Skeletal muscle satellite cell (primary cell): Measurements from ENCODE around the gene MYO18B.

Experiments used
- H3K27me3 ChIP-seq: 2 replicates; pipeline ENCODE4 v1.7.0; 2013; ENCODE audit warnings: low read length; ENCODE audit not compliant: control insufficient read depth, insufficient read depth
- H3K36me3 ChIP-seq: 2 replicates; pipeline ENCODE4 v1.7.0; 2013; ENCODE audit warnings: mild to moderate bottlenecking, control low read depth, low read length; ENCODE audit not compliant: insufficient read depth
- H3K4me1 ChIP-seq: 2 replicates; pipeline ENCODE4 v1.7.0; 2013; ENCODE audit warnings: low read length; ENCODE audit not compliant: control insufficient read depth, insufficient read depth
- H3K4me2 ChIP-seq: 2 replicates; pipeline ENCODE4 v1.7.0; 2013; ENCODE audit warnings: mild to moderate bottlenecking, low read length
- H3K4me3 ChIP-seq: 2 replicates; pipeline ENCODE4 v1.7.0; 2013; ENCODE audit warnings: low read length
- H3K9ac ChIP-seq: 2 replicates; pipeline ENCODE4 v1.7.0; 2013; ENCODE audit warnings: mild to moderate bottlenecking, low read depth, low read length, moderate library complexity
- H3K9me3 ChIP-seq: replicated peaks from 2 replicates; pipeline ENCODE4 v1.7.0; 2013; ENCODE audit warnings: mild to moderate bottlenecking, control low read depth, low read length

The MYO18B gene

DNA sequence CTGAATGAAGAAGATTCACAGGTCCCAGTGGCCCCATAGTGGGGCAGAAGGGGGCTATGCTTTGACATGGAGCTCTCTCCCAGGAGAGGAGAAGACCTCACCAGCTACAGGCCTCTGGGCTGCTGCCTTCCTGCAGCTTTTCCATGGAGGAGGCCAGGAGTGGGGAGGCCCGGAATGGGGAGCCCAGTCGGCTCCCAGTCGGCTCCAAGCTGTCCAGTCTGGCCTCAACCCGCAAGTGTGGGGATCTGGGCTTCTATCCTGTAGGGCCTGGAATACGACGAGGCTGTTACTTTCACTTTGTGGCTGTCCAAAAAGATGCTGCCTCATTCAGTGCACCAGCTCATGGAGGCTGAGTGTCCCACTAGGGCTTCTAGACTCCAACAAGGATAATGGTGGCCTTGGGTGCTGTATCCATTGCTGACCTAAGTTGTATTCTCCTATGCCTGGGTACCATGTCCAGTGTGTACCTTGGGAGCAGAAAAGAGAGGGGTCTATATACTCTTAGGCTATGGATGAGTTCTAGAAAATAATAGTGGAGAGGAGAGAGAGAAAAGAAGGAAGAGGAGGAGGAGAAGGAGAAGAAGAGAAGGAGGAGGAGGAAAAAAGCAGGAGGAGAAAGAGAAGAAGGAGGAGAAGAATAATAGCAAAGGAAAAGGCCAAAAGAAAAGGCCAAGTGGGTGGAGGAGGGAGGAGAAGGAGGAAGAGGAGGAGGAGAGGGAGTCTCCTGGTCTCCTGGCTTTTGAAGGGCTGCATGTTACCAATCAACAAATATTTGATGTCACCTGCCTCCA lies 1.1 kb downstream of the MYO18B start:
- peaks cover 51% of the 10 kb centered on the region for H3K4me1 ChIP-seq
- peak overlapping the region; percentile 95 for H3K9ac ChIP-seq
- H3K36me3 ChIP-seq, result no peaks in the 10 kb centered on the region

GRCh38 chr22:25744694-25745093 lies 2.7 kb downstream of the MYO18B start:
- Histone ChIP-seq H3K9ac (peak overlapping the region; percentile 74), H3K4me1 (peaks cover 67% of the 10 kb centered on the region), H3K9me3 (no peaks in the 10 kb centered on the region), H3K27me3 (no peaks in the 10 kb centered on the region), H3K36me3 (no peaks in the 10 kb centered on the region), H3K4me3 (peak overlapping the region; percentile 20), H3K4me2 (peak overlapping the region; percentile 73)

More for the DNA sequence above, 1.1 kb downstream of the MYO18B start:
- Histone ChIP-seq H3K4me3 (peak overlapping the region; percentile 78), H3K9me3 (no peaks in the 10 kb centered on the region), H3K27me3 (no peaks in the 10 kb centered on the region), H3K4me2 (peak overlapping the region; percentile 97)

DNA sequence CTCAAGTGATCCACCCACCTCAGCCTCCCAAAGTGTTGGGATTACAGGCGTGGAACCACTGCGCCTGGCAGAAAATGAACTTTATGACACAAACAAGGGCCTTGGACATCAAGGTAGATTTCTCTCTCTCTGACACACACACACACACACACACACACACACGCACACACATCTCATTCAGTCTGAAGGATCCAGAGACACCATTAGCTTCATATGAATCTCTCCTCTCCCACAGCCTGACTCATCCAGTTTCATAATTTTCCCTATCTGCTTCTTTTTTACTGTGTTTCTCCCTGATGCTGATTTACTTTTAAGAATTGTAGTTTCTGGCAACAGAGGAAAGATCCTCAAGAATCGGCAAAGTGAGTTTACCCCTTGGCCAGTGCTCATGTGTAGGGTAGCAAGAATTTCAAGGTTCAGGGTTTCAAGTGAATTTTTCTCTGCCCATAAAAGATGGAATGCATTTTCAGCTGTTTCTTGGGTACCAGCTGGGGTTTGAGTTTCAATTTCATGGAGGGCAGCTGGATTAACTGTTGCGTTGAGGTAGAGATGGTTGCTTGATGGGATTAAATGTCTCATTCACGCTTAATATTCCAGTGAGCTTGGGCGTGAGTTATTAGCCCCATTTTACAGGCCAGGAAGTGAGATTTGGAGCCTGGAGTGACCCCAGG lies 3.5 kb downstream of the MYO18B start:
- Histone ChIP-seq H3K9ac (peak overlapping the region; percentile 74), H3K36me3 (no peaks in the 10 kb centered on the region)

DNA sequence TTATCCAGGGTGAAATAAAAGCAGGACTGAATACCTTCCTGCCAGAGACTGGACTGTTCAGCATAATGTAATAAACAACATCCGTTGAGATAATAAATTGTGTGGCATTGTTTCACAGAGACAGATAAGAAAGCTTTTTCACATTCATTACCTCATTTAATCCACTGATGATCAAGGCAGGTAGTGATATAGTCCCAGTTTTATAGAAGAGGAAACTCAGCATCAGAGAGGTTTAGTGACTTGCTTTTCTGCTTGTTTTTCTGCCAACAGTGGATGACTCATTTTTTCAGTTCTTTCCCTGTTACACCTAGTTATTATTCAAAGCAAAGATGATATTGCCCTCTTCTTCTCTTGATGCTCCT lies 4.0 kb downstream of the MYO18B start:
- H3K9ac ChIP-seq, result peak overlapping the region; percentile 74
- no peaks in the 10 kb centered on the region for H3K27me3 ChIP-seq
- peak overlapping the region; percentile 73 for H3K4me2 ChIP-seq
- peaks cover 80% of the 10 kb centered on the region for H3K4me1 ChIP-seq
- peak overlapping the region; percentile 28 for H3K4me3 ChIP-seq
- H3K9me3 ChIP-seq, result no peaks in the 10 kb centered on the region
- no peaks in the 10 kb centered on the region for H3K36me3 ChIP-seq

More for the DNA sequence above, 3.5 kb downstream of the MYO18B start:
- Histone ChIP-seq H3K9me3 (no peaks in the 10 kb centered on the region), H3K4me3 (peak overlapping the region; percentile 20), H3K4me1 (peaks cover 75% of the 10 kb centered on the region), H3K4me2 (peak overlapping the region; percentile 73), H3K27me3 (no peaks in the 10 kb centered on the region)

- Histone ChIP-seq H3K4me2 (peak overlapping the region; percentile 63), H3K4me1 (peaks cover 82% of the 10 kb centered on the region), H3K9me3 (no peaks in the 10 kb centered on the region), H3K4me3 (peak overlapping the region; percentile 35), H3K36me3 (peaks cover 6% of the 10 kb centered on the region), H3K9ac (peak overlapping the region; percentile 78), H3K27me3 (no peaks in the 10 kb centered on the region)
Measured at GRCh38 chr22:25747245-25747944, 5.4 kb downstream of the MYO18B start.

DNA sequence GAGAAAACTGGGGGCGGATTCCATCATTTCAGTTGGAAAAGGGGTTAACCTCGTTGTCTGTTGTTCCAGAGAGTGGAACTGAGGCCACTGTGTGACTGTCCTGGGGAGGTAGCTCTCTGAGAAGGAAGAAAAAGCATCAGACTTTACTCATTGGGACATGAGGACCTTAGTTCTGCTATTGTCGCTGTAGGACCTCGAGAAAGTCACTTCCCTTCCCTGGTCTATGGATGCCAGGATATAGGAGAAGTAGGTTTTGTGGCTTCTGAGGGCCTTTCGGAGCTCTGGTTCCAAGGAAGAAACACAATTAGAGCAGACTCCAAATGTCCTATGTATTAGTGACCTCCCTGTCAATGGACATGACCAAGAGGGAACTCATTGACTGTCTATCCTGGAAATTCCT lies 6.2 kb downstream of the MYO18B start:
- Histone ChIP-seq H3K9ac (peak overlapping the region; percentile 78), H3K4me2 (peak overlapping the region; percentile 63)

GRCh38 chr22:25748704-25749103 lies 6.7 kb downstream of the MYO18B start:
- H3K27me3 ChIP-seq, result no peaks in the 10 kb centered on the region

More for the DNA sequence above, 6.2 kb downstream of the MYO18B start:
- no peaks in the 10 kb centered on the region for H3K9me3 ChIP-seq
- peaks cover 81% of the 10 kb centered on the region for H3K4me1 ChIP-seq
- H3K4me3 ChIP-seq, result peak overlapping the region; percentile 35
- H3K27me3 ChIP-seq, result no peaks in the 10 kb centered on the region
- peaks cover 6% of the 10 kb centered on the region for H3K36me3 ChIP-seq

DNA sequence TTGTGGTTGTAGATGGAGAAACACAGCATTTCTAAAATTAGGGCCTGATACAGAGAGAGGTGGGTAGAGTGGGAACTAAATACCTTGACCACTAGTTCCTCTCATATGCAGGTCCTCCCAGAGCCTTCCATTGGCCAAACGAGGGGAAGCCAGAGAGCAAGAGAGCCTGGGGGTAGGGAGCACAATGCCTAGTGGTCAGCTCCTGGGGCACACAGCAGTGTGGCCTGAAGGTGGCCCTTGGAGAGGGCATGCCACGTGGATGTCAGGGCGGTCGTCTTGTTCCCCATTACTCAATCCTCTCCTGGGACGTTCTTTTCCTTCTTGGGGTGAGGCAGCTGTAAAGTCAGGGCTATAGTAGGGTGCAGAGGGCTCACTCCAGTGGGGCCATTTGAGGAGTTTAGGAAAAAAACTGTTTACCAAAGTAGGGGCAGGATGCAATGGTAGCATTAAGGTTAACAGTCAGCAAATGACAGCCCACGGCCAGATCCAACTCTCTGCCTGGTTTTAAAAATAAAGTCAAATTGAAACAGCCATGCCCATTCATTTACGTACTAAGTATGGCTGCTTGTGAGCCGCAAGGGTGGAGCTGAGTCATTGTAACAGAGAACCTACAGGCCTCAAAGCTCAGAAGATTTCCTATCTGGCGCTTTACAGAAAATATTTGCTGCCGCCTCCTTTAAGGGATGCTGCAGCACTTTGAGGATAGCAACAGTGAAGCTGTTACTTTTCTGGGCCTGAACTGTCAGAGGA lies 7.6 kb downstream of the MYO18B start:
- Histone ChIP-seq H3K9ac (peak overlapping the region; percentile 8), H3K4me1 (peaks cover 77% of the 10 kb centered on the region), H3K36me3 (peaks cover 16% of the 10 kb centered on the region), H3K4me3 (no peak overlapping the region), H3K9me3 (no peaks in the 10 kb centered on the region), H3K27me3 (no peaks in the 10 kb centered on the region), H3K4me2 (no peak overlapping the region)

More at GRCh38 chr22:25748704-25749103, 6.7 kb downstream of the MYO18B start:
- H3K4me2 ChIP-seq, result no peak overlapping the region
- H3K4me1 ChIP-seq, result peaks cover 75% of the 10 kb centered on the region
- no peaks in the 10 kb centered on the region for H3K9me3 ChIP-seq
- H3K4me3 ChIP-seq, result no peak overlapping the region
- peaks cover 10% of the 10 kb centered on the region for H3K36me3 ChIP-seq
- H3K9ac ChIP-seq, result peak overlapping the region; percentile 78

DNA sequence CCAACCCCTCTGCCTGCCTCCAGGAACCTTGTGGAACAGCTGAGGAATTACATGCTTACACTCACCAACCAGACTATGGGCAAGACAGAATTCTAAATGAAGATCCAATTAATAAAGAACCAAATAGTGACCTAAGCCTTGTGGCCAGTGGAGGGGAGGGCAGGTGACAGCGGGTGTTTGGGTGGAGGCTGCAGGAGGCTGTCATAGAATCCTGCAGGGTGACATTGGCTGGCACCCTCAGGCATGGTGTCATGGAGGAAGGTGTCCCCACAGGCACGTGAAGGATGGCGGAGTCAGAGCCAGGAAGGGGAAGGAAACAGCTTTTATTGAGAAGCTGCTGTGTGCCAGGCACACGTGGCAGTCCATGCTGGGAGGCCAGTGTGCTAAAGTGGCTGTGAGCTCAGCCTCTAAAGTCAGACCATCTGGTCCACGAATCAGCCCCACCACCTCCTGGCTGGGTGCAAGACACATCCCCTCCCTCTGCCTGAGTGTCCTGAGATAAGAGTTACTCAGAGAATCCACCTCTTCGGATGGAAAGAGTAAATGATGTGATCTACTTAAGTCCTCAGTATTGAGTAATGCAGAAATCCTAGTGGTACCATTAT lies 8.7 kb downstream of the MYO18B start:
- Histone ChIP-seq H3K4me3 (no peak overlapping the region), H3K4me2 (no peak overlapping the region), H3K27me3 (no peaks in the 10 kb centered on the region), H3K36me3 (peaks cover 22% of the 10 kb centered on the region), H3K9ac (peak overlapping the region; percentile 11), H3K9me3 (no peaks in the 10 kb centered on the region), H3K4me1 (peaks cover 77% of the 10 kb centered on the region)

GRCh38 chr22:25751174-25751581 lies 9.2 kb downstream of the MYO18B start:
- Histone ChIP-seq H3K9me3 (no peaks in the 10 kb centered on the region), H3K4me3 (no peak overlapping the region), H3K27me3 (no peaks in the 10 kb centered on the region), H3K36me3 (peaks cover 22% of the 10 kb centered on the region), H3K4me2 (no peak overlapping the region), H3K4me1 (peaks cover 73% of the 10 kb centered on the region), H3K9ac (peak overlapping the region; percentile 11)
